Hematopoietic multipotent progenitor cell treated with erythropoietin and hydrocortisone succinate and interleukin-3 and kit ligand, for 15 days (in vitro differentiated cells): ENCODE data around the gene DLG2.
"Not testable (repeated sequence)": the region's sequence is repeated elsewhere in the genome, so short reads cannot be mapped to it uniquely, and the experiment has no call there.

Source experiments
- DNase-seq: peaks from one replicate; pipeline ENCODE4 v3.0.0-alpha.2; 2015; ENCODE audit warnings: low spot score

Gene DLG2

DNA sequence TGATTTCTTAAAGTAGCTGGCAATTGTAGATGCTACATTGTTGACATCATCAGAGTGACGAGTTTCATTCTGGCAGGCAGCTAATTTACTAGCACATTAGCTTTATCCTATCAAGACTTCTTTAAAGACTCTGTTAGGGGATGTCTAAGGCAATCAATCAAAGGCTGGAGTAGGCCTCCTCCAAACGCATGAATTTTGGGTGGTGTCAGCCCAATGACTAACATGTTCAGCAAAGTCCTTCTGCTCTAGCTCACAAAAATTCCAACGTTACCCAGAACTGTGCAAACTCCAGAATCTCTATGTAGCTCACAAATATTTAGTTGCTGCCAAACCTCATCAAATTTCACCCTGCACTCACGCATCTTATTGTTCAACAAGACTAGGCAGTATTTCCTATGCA, 395.6 kb downstream of the DLG2 start:
- no peak for DNase-seq

DNA sequence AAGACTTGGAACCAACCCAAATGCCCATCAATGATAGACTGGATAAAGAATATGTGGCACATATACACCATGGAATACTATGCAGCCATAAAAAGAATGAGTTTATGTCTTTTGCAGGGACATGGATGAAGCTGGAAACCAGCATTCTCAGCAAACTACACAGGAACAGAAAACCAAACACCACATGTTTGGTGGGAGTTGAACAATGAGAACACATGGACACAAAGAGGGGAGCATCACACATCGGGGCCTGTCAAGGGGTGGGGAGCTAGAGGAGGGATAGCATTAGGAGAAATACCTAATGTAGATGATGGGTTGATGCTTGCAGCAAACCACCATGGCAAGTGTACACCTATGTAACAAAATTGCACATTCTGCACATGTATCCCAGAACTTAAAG, 397.4 kb downstream of the DLG2 start:
- DNase-seq = not testable (repeated sequence)

GRCh38 chr11:85196968-85197367, 430.2 kb downstream of the DLG2 start:
- no peak for DNase-seq

- no peak for DNase-seq
These were observed 431.2 kb downstream of the DLG2 start for GRCh38 chr11:85195934-85196333.

DNA sequence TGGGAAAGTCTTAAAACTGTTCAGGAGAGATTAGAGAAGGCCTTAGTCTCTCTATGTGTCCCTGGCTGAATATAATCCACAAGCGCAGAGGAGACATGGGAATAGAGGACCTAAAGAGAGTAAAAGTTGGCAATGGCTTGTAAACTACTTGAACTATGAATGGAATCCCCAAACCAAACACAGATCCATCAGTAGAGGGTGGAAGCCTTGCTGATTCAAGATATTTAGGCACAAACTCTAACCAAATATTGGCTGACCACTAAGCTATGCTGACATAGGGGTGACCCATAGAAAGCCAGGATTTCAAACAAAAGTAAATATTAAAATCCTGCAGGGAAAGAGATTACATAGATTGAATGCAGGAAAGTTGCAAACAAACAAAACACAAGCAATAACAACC, 439.2 kb downstream of the DLG2 start:
- DNase-seq = no peak

GRCh38 chr11:85184721-85185120, 442.4 kb downstream of the DLG2 start:
- DNase-seq = no peak

DNA sequence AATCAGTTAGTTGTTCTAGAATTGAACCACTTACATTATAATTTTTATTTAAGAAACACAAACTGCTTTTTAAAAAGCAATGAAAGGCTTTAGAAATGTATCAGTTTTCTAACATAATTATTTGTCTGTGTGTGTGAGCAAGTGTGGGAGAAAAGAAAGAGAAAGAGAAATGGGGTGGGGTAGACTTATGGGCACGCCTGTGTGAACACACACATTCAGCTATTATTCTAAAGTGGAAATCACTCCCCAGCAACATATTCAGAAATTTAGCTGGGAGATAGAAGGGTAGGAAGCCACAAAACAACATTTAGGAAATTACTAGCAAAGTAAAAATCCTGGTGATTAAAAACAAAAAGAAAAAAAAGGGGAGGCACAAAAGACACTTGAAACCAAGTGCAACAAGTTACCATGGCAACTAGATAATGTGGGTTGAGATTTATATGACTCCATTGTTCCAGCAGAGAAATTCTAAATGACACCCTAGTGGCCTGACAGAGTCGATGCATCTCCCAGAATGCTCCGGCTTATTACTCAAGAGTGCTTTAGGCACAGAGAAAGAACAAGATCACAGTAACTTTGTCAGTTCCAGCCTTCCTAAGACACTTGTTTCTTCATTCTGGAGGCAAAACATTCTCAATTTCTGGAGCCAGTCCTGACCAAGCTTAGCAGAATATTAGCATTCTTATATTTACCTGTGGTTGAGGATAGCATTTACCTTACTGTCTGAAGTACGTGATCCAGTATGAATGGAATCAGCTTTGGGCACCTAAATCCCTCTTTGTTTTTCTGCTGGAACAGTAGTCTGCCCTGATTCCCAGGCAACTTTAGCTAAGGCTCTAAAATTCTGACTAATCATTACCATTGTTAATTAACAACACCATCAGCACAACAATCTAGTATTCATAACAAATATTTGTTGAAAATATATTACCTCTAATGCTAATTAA, 444.4 kb downstream of the DLG2 start:
- no peak for DNase-seq

DNA sequence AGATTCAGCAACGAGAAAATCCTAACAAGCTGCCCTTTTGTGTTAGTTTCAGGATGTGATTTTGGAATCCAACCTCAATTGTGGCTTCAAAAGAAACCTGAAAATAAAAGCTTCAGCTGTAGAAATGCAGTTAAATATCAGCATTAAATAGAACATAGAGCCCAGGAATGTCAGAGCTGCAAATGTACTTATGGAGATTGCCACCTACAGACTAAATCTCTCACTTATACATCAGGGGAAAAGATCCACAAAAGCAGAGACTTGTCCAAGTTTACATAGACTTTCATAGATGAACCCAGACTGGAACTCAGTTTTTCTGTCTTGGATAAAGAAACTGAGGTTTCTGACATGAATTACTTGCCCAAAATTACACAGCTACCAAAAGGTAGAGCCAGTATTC, 446.6 kb downstream of the DLG2 start:
- DNase-seq = no peak

GRCh38 chr11:85171648-85172257, 455.4 kb downstream of the DLG2 start:
- DNase-seq = no peak

DNA sequence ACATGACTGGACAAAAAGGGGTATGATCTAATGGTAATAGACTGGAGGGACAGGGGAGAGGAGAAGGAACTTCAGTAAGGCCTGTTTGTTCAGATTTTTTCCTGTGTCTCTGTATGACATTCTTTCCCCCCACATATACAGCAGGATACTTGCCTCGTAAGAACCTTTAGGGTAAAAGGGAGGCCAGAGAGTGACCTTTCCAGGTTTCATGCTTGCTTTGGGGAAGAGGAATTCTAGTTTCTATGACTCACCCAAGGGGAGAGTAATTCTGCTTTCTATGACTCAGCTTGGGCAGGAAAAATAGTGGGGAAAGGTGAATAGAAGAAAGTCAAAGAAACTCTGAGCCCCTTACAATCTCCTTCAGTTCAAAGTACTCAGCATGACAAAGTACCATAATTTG, 457.0 kb downstream of the DLG2 start:
- no peak for DNase-seq

DNA sequence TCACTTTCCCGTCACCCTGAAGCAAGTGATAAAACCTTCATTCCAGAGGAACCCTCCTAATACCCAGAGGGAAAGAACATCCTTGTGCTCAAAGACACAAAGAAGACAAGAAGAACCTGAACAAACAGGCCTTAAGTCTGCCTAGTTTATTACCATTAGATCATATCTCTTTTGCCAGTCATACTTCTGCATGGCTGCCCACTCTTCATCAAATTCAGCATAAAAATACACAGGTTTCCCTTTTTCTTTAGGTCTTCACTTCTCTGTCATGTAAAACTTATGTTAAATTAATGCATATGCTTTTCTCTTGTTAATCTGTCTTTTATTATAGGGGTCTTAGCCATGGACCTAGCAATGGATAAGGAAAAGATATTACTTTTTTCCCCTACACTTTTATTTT, 459.7 kb downstream of the DLG2 start:
- DNase-seq = no peak

- DNase-seq = no peak
These were observed 460.1 kb downstream of the DLG2 start for GRCh38 chr11:85167038-85167437.

DNA sequence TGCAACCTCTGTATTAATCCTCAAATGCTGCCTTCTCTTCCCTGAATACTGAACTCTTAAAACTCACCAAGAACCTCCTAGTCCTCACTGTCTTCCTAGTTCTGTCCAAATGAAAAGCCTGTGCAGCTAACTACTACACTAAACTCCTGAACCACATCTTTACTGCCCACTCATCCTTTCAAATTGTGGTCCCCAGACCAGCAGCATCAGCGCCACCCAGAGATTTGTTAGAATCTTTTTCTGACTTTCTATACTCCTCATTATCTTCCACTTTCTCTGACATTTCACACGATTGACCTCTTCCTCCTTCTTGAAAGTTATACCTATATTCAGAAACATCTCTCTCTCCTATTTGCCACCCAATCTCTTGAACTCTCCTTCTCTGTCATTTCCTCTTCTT, 461.3 kb downstream of the DLG2 start:
- DNase-seq = no peak

DNA sequence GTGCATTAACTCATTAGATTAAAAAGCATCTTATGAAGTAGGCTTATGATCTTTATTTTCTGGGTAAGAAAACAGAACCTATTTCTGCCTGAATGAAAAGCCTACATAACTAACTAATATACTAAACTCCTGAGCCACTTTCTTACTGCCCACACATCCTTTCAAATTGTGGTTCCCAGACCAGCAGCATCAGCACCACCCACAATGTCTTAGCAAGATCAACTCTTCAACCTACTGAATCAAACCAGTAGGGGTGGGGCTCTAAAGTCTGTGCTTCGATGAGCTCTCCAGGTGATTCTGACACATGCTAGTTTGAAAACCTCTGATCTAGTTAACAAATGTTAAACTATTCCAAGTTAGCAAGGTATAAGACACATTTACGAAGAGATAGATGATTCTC, 462.4 kb downstream of the DLG2 start:
- no peak for DNase-seq

DNA sequence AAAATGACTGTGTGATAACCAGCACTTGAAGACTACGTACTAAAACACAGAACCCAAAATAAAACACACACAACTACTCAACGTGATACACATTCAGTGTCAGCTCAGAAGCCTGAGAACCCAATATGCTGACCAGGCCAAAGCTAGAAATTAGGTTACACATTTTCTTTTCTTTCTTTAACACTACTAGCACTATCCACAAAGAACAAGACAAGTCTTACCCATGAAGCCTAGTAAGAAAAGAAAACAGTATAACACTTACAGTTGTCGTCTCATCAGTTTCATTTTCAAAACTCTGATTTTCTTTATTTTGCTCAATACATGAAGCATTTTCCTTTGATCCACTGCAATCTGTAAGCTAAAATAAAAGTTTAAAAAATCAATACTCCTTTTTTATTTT, 472.9 kb downstream of the DLG2 start:
- DNase-seq = no peak

GRCh38 chr11:85137597-85137996, 489.5 kb downstream of the DLG2 start:
- no peak for DNase-seq

DNA sequence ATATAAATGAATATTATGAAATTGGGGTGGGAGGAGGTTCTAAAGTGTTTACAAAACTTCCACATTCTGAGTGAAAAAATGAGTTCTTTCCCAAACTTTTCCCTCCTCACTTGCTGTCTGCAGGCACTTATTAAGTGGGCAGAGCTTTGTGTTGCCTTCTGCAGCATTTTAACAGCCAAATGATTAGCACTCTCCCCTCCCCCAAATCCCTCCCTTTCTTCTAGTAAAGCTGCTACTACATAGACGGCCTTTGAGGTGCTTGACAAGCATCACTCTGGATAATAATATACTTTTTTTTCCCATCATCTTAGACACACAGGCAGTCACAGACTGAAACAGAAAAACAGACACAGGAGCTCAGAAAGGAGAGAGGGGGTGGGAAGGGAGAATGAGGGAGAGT, 493.5 kb downstream of the DLG2 start:
- no peak for DNase-seq

DNA sequence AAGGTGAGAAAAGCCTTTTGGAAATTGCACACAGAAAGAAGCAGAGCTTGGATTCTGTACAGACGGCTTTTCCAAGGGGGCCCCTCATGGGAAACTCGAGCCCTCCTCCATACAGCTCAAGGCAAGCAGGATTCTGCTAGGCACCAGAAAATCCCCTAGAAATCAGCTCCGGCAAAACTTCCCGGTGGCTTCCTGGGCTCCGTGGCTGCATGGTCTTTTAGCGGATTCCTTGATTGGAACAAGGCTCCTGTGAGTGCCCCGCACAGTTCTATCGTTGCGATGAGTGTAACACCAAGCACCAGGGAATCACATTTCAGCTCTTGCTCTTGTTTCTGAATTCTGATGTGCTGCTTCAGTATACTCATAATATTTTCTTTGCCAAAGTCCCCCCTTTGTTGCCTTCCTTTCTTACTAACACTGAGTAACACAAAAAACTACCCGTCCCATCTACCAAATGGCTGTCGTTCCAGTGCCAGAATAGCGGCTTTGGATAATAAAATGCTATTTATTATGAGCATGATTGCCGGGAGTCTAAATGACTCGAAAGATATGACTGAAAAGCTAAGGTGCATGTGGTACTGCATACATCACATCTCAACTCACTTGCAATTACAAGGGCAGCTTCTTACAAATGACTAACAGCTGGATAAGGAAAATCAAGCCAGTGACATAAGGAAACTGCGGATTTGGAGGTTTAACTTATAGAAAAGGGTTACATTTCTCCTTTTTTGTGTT, 494.1 kb downstream of the DLG2 start:
- DNase-seq = no peak

- no peak for DNase-seq
These were observed 499.8 kb downstream of the DLG2 start for GRCh38 chr11:85127349-85127748.

DNA sequence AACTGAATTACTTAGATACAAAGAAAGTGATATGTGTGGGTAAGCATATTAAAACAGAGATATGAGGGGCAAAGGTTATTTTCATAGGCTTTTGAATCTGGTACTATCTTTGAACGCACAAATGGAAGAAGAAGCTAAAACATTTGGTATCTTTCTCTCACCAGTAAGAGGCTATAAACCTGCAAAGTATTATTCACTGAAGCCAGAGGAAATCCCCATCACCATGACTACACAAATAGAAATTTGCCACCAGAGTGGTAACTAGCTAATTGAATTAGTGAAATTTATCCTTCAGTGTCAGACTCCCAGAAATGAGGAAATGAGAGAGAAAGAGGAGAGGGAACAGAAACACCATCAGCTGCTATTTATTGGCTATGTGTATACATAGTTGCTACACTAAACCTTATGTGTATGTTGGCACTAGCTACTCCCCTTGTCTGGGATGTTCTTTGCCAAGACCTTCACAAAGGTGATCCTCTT, 503.4 kb downstream of the DLG2 start:
- no peak for DNase-seq

GRCh38 chr11:85118151-85118550, 509.0 kb downstream of the DLG2 start:
- DNase-seq = no peak

GRCh38 chr11:85115798-85116197, 511.3 kb downstream of the DLG2 start:
- DNase-seq = no peak

DNA sequence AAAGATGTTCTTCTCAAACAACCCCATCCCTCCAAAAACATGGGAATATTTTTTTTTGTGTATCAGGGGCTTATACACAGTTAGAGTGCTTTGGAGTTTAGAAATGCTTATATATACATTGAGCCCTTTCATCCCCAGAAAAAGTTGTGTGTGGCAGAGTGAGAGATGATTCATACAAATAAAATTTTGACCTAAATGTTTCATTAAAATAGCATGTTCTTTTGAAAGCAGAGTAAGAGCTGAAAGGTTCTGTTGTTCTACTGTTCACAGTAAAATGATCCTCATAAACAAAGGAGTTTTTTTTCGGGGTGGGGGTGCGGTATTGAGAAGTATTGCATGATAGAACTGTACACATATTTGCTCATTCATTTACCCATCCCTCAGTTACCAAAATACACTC, 512.4 kb downstream of the DLG2 start:
- DNase-seq = no peak
